HFFc6 (cell line): ENCODE measurements around the gene PLXDC2. TPM values are rescaled to one million over a fixed set of nuclear protein-coding genes. Genes with fewer than 3 reads are reported as not detected.

Experiments
- DNase-seq: peaks from one replicate; pipeline ENCODE4 v3.0.0-alpha.2; 2018
- H3K27ac Mint-ChIP-seq: 2 replicates; pipeline ENCODE4 v1.8.0; 2020; ENCODE audit warnings: mild to moderate bottlenecking, mixed read lengths
- H3K27me3 Mint-ChIP-seq: 2 replicates; pipeline ENCODE4 v1.8.0; 2021; ENCODE audit warnings: mild to moderate bottlenecking, moderate library complexity, mixed read lengths; ENCODE audit not compliant: insufficient read depth
- H3K36me3 Mint-ChIP-seq: 2 replicates; pipeline ENCODE4 v1.8.0; 2021; ENCODE audit warnings: low read depth, mixed read lengths
- H3K4me1 Mint-ChIP-seq: 2 replicates; pipeline ENCODE4 v1.8.0; 2020; ENCODE audit warnings: low read depth, mixed read lengths
- H3K4me3 Mint-ChIP-seq: 2 replicates; pipeline ENCODE4 v1.8.0; 2020; ENCODE audit warnings: mild to moderate bottlenecking, moderate library complexity, mixed read lengths
- H3K9me3 Mint-ChIP-seq: 2 replicates; pipeline ENCODE4 v1.8.0; 2020; ENCODE audit warnings: mild to moderate bottlenecking, mixed read lengths
- CTCF ChIP-seq: fragments of 200-600 bp; sonication (generic); IDR thresholded peaks from 2 replicates; pipeline ENCODE4 v1.5.0; 2021; ENCODE audit warnings: antibody characterized with exemption, mild to moderate bottlenecking
- total RNA-seq, 6 experiments: library from RNA; stranded (reverse); fragmentation: NEBNext Ultra II Directional; extraction: Animal tissue kit (Norgen Biotek cat#: 25700); gene quantifications; 2 replicates in 1 of 6; 3 replicates in 5 of 6; pipeline ENCODE4 v1.2.3, GENCODE V29; 2021

PLXDC2 gene
- total RNA-seq, 6 experiments from 2014 or later: 0.17 to 2.3 (median 0.36) TPM

GRCh38 chr10:19888061-19888660 is 71.9 kb downstream of the PLXDC2 start:
- Mint-ChIP-seq H3K27ac (no peak overlapping the region), H3K4me1 (no peaks in the 10 kb centered on the region), H3K4me3 (no peak overlapping the region), H3K36me3 (no peaks in the 10 kb centered on the region), H3K27me3 (no peaks in the 10 kb centered on the region), H3K9me3 (peaks cover 33% of the 10 kb centered on the region)
- TF ChIP-seq CTCF: no peak
- DNase-seq: no peak

GRCh38 chr10:19889256-19889655 is 73.0 kb downstream of the PLXDC2 start:
- no peak overlapping the region for H3K27ac Mint-ChIP-seq
- peaks cover 29% of the 10 kb centered on the region for H3K9me3 Mint-ChIP-seq
- TF ChIP-seq CTCF: no peak
- H3K4me1 Mint-ChIP-seq: no peaks in the 10 kb centered on the region
- no peak overlapping the region for H3K4me3 Mint-ChIP-seq
- H3K27me3 Mint-ChIP-seq: no peaks in the 10 kb centered on the region
- DNase-seq: no peak
- H3K36me3 Mint-ChIP-seq: no peaks in the 10 kb centered on the region

- Mint-ChIP-seq H3K36me3 (no peaks in the 10 kb centered on the region), H3K9me3 (peaks cover 31% of the 10 kb centered on the region), H3K27ac (no peak overlapping the region), H3K27me3 (no peaks in the 10 kb centered on the region), H3K4me3 (no peak overlapping the region), H3K4me1 (no peaks in the 10 kb centered on the region)
- no peak for DNase-seq
- TF ChIP-seq CTCF: no peak
Observed at GRCh38 chr10:19891429-19891828, 75.2 kb downstream of the PLXDC2 start.

- no peaks in the 10 kb centered on the region for H3K4me1 Mint-ChIP-seq
Observed at GRCh38 chr10:19892270-19892669, 76.0 kb downstream of the PLXDC2 start.

GRCh38 chr10:19892677-19893076 is 76.4 kb downstream of the PLXDC2 start:
- Mint-ChIP-seq H3K27me3 (no peaks in the 10 kb centered on the region), H3K4me3 (no peak overlapping the region), H3K36me3 (no peaks in the 10 kb centered on the region), H3K9me3 (peaks cover 30% of the 10 kb centered on the region), H3K27ac (no peak overlapping the region), H3K4me1 (no peaks in the 10 kb centered on the region)
- no peak for DNase-seq
- TF ChIP-seq CTCF: no peak

More at GRCh38 chr10:19892270-19892669, 76.0 kb downstream of the PLXDC2 start:
- Mint-ChIP-seq H3K36me3 (no peaks in the 10 kb centered on the region), H3K27ac (no peak overlapping the region), H3K9me3 (peaks cover 33% of the 10 kb centered on the region), H3K4me3 (no peak overlapping the region), H3K27me3 (no peaks in the 10 kb centered on the region)
- no peak for DNase-seq
- TF ChIP-seq CTCF: no peak
